Brain microvascular endothelial cell (primary cell): ENCODE data around the gene PPRC1.

Experiments
- DNase-seq: peaks from one replicate; pipeline ENCODE4 v3.0.0-alpha.2; 2020
- H3K27ac ChIP-seq: fragments of 250-450 bp; sonication (Bioruptor Pico); 2 replicates; pipeline ENCODE4 v1.5.1; 2020; ENCODE audit warnings: mild to moderate bottlenecking, moderate library complexity
- H3K27me3 ChIP-seq: fragments of 250-450 bp; sonication (Bioruptor Pico); replicated peaks from 2 replicates; pipeline ENCODE4 v1.5.1; 2020; ENCODE audit warnings: mild to moderate bottlenecking
- H3K36me3 ChIP-seq: fragments of 250-450 bp; sonication (Bioruptor Pico); replicated peaks from 2 replicates; pipeline ENCODE4 v1.5.1; 2020; ENCODE audit warnings: mild to moderate bottlenecking
- H3K4me3 ChIP-seq: 2 replicates; pipeline ENCODE4 v1.5.1; 2011; ENCODE audit warnings: low read depth, mild to moderate bottlenecking, control low read depth, low read length, moderate library complexity
- CTCF ChIP-seq: IDR thresholded peaks from 2 replicates; pipeline ENCODE4 v1.5.1; 2011; ENCODE audit warnings: low read depth, mild to moderate bottlenecking, moderate library complexity, low read length, control low read depth, inconsistent platforms; ENCODE audit errors: missing control alignments
- in situ Hi-C: cut with HindIII; loops from 2 replicates; pipeline ENCODE4 v1.10.0; 2017; ENCODE audit warnings: low sequenced_read_pairs, low pct_ligation_motif_present

PPRC1 gene

DNA sequence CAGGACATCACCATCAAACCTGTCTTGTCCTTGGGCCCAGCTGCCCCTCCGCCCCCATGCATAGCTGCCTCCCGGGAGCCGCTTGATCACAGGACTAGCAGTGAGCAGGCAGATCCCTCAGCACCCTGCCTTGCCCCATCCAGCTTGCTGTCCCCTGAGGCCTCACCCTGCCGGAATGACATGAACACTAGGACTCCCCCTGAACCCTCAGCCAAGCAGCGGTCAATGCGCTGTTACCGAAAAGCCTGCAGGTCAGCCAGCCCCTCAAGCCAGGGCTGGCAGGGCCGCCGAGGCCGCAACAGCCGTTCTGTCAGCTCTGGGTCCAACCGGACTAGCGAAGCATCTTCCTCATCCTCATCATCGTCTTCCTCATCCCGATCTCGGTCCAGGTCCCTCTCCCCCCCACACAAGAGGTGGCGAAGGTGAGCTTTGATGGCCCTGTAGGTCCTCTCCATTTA, 14.2 kb downstream of the PPRC1 start:
- in situ Hi-C loops = no loop called here
- H3K36me3 ChIP-seq = peaks cover 74% of the 10 kb centered on the region
- no peak for DNase-seq
- TF ChIP-seq CTCF = no peak
- no peak overlapping the region for H3K4me3 ChIP-seq
- H3K27ac ChIP-seq = no peak overlapping the region
- H3K27me3 ChIP-seq = no peaks in the 10 kb centered on the region

- no peak for TF ChIP-seq CTCF
- no peak overlapping the region for H3K4me3 ChIP-seq
- no peak for DNase-seq
- no peaks in the 10 kb centered on the region for H3K27me3 ChIP-seq
- in situ Hi-C loops = no loop called here
- H3K36me3 ChIP-seq = peaks cover 71% of the 10 kb centered on the region
- no peak overlapping the region for H3K27ac ChIP-seq
Measured at GRCh38 chr10:102147561-102147960, 14.7 kb downstream of the PPRC1 start.

GRCh38 chr10:102148275-102148674, 15.4 kb downstream of the PPRC1 start:
- Histone ChIP-seq H3K36me3 (peaks cover 64% of the 10 kb centered on the region), H3K27ac (no peak overlapping the region), H3K4me3 (no peak overlapping the region), H3K27me3 (no peaks in the 10 kb centered on the region)
- in situ Hi-C loops = no loop called here
- no peak for TF ChIP-seq CTCF
- DNase-seq = no peak

- H3K27me3 ChIP-seq = no peaks in the 10 kb centered on the region
- TF ChIP-seq CTCF = no peak
- peak; percentile 61 for DNase-seq
- H3K36me3 ChIP-seq = peaks cover 45% of the 10 kb centered on the region
- H3K27ac ChIP-seq = peak overlapping the region; percentile 95
- in situ Hi-C loops = no loop called here
- H3K4me3 ChIP-seq = peak overlapping the region; percentile 41
Measured at GRCh38 chr10:102150970-102151773, 18.3 kb downstream of the PPRC1 start.

DNA sequence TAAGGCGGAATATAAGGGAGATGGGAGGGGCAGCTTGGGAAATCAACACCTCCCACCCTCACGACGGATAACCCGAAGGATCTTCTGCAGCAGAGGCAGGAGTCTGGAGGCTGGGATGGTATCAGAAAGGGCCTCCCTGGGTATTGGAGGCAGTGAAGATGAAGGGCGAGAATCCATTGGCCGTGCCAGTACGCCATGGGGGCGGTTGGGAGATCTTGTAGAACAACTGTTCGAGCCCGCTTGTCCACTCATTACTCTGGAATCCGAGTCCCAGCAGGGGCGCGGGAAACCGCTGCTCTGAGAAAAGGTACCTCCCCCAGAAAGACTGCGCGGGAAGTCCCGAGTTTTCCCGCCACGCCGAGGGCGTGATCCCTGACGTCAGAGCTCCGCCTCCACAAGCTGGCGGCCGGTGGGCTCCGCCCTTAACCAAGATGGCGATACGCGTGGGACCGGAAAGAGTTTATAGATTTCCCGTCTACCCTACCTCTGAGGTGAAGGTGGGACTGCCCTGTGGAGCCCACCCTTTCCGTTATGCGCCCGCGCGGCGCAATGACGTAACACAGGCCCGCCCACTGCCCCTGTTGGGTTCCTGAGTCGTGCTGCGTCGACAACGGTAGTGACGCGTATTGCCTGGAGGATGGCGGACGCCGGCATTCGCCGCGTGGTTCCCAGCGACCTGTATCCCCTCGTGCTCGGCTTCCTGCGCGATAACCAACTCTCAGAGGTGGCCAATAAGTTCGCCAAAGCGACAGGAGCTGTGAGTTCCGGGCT, 19.1 kb downstream of the PPRC1 start, which contains the start of gene NOLC1:
NOLC1 (plus strand) TSS at position 616 of the 771 bp plus-strand sequence; CDS start at position 638, 22 bp downstream.
- Histone ChIP-seq H3K27ac (peak within 1 kb of the TSS; percentile 95), H3K27me3 (no peaks in the 10 kb centered on the region), H3K36me3 (peaks cover 39% of the 10 kb centered on the region), H3K4me3 (peak within 1 kb of the TSS; percentile 100)
- in situ Hi-C loops = no loop called here
- no peak for TF ChIP-seq CTCF
- peak; percentile 98 for DNase-seq
